NCI-H2171 (cell line): Measurements from ENCODE around the gene DESI1.
"Not testable (repeated sequence)": the region's sequence is repeated elsewhere in the genome, so short reads cannot be mapped to it uniquely, and the experiment has no call there.

Experiments
- DNase-seq: peaks from one replicate; lab custom pipeline; 2025; lab: John Stamatoyannopoulos, UW

Gene DESI1

DNA sequence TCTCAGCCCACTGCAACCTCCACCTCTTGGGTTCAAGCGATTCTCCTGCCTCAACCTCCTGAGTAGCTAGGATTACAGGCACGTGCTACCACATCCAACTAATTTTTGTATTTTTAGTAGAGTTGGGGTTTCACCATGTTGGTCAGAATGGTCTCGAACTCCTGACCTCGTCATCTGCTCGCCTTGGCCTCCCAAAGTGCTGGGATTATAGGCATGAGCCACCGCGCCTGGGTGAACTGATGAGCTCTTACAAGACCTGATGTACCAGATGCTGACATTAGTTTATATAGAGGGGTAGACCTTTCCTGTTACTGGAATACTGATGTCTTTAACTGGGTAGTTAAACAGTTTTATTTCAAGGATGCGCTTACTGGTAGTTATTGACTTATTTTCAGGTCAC, 13.8 kb upstream of the DESI1 start:
- DNase-seq, result not testable (repeated sequence)

DNA sequence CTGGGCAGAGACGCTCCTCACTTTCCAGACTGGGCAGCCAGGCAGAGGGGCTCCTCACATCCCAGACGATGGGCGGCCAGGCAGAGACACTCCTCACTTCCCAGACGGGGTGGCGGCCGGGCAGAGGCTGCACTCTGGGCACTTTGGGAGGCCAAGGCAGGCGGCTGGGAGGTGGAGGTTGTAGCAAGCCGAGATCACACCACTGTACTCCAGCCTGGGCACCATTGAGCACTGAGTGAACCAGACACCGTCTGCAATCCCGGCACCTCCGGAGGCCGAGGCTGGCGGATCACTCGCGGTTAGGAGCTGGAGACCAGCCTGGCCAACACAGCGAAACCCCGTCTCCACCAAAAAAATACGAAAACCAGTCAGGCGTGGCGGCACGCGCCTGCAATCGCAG, 10.8 kb upstream of the DESI1 start:
- DNase-seq, result not testable (repeated sequence)

DNA sequence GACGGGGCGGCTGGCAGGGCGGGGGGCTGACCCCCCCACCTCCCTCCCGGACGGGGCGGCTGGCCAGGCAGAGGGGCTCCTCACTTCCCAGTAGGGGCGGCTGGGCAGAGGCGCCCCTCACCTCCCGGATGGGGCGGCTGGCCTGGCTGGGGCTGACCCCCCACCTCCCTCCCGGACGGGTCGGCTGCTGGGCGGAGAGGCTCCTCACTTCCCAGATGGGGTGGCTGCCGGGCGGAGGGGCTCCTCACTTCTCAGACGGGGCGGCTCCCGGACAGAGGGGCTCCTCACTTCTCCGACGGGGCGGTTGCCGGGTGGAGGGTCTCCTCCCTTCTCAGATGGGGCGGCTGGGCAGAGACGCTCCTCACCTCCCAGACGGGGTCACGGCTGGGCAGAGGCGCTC, 10.3 kb upstream of the DESI1 start:
- DNase-seq, result not testable (repeated sequence)

DNA sequence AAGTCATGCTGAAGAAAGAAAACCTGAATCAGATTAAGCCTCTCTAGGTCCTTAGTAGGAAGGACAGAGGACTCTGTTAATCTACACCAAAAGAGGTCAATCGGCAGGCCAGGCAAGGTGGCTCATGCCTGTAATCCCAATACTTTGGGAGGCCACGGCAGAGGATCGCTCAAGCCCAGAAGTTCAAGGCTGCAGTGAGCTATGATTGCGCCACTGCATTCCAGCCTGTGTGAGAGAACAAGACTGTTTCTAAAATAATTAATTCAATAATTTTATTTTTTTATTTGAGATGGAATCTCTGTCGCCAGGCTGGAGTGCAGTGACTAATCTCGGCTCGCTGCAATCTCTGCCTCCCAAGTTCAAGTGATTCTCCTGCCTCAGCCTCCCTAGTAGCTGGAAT, 4.7 kb upstream of the DESI1 start:
- DNase-seq, result no peak

DNA sequence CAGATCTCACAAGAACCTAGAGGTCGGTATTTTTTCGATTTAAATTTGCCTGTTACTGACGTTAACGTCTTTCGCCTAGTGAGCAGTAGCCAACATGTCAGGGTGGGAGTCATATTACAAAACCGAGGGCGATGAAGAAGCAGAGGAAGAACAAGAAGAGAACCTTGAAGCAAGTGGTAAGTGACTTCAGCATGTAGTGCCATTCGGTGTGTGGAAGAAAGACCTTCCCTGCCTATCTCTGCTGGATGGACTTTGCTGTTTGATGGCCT, 1.0 kb upstream of the DESI1 start:
- no peak for DNase-seq

DNA sequence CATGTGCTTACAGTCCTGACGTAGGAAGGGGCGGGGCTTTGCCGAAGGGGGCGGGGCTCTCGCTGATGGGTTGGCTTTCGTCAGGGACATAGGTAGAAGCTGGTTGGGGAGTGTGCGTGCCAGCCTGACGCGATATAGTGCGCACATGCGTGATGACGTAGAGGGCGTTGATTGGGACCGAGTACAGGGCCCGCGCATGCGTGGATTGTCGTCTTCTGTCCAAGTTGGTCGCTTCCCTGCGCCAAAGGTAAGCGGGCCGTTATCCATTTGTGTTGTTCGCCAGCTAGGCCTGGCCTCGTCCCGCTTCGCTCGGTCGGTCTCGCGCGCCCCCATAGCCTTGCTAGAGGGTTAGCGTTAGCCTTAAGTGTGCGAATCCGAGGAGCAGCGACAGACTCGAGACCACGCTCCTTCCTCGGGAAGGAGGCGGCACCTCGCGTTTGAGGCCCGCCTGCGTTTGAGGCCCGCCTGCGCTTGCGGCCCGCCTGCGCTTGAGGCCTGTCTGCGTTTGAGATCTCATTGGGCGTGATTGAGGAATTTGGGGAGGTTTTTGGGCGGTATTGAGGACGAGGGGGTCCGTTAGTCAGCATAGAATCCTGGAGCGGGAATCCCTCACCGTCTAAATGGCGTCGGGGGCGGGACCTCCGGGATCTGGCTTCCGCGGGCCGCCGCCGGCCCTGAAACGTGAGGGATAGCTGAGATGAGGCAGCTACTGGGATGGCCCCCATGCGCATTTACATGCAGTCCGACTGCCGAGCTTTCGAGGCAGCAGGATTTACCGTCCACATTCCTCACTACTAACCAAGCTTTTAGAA, 462 bp upstream of the DESI1 start, which contains the start of gene XRCC6:
XRCC6 (plus strand) TSS at position 197 of the 812 bp plus-strand sequence. CDS start 710 bp downstream, outside the sequence.
- peak; percentile 98 for DNase-seq

DNA sequence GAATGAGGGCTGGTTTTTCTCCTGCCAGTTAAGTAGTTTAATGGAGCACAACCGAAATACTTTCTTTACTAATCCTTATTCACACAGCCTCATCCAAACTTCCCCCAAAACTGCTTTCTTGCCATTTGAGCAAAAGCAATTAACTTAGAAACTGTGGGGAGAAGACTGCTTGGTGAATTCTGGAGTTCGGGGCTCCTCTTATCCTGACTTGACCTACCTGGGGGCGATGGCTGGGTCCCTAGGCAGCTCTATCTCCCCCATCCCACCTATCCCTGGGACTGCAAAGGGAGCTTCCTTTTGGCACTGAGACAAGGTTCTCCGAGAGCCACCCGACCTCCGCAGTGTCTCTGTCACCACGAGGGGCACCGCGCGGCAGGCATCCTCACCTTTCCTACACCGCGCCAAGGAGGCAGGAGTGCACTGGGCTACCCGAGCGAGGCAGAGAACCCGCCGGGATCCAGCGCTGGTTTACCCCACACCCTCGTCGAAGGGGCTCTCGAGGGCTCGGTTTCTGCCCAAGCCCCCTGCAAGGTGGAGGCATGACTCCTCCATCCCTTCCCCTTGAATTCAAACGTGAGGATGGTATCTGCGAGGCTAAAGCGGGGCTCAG, 759 bp downstream of the DESI1 start:
- peak; percentile 51 for DNase-seq

DNA sequence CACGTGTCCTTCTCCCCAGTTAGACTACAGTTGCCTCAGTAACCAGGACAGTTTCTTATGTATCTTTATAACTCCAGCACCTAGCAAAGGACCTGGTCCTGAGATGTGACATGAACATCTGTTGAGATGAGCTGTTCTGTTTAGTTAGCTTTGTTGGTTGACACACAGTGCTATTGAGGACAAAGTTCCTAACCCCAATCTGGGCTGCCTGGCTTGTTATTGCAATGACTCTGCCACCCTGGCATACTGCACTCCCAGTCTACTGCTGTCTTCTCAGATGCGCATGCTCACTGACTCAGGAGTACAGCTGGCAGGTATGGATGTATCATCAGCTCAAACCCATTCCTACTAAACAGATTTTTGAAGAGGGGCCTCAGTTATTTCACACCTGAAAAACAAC, 7.4 kb downstream of the DESI1 start:
- DNase-seq, result no peak

DNA sequence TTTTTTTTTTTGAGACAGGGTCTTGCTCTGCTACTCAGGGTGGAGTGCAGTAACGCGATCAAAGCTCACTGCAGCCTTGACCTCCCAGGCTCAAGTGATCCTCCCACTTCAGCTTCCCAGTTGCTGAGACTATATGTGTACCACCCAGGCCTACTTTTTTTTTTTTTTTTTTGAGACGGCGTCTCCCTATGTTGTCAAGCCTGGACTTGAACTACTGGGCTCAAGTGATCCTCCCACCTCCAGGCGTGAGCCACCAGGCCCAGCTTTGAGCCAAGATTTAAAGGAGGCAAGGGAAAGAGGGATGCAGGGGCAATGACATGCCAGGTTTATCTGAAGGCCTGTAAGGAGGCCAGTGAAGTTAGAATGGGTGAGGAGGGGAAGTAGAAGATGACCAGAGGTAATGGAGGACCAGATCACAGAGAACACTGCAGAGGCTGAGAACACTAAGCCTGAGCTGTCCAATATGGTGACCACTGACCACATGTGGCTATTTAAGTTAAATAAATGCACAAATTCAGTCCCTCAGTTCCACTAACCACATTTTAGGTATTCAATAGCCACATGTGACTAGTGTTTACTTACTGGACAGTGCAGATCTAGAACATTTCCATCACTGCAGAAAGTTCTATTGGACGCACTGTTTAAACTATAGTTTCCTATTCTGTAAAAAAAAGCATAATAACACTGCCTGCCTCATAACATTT, 8.1 kb downstream of the DESI1 start:
- no peak for DNase-seq

DNA sequence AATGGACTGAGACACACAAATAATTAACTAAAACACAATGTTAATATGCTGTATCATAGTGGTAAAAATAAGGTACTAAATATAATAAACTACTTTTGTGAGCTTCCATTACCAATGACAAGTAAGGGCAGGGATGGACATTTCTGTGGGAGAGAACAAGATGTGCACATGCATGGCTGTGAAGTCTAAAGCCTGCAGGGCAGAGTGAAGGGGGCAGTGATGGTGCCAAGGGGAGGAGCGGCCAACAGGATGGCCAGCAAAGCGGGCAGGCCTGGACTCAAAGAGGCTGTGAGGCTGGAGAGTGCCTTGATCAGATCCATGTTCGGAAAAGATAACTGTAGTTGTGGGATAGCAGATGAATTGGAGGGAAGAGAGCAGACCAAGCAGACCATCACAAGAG, 12.5 kb downstream of the DESI1 start:
- no peak for DNase-seq

DNA sequence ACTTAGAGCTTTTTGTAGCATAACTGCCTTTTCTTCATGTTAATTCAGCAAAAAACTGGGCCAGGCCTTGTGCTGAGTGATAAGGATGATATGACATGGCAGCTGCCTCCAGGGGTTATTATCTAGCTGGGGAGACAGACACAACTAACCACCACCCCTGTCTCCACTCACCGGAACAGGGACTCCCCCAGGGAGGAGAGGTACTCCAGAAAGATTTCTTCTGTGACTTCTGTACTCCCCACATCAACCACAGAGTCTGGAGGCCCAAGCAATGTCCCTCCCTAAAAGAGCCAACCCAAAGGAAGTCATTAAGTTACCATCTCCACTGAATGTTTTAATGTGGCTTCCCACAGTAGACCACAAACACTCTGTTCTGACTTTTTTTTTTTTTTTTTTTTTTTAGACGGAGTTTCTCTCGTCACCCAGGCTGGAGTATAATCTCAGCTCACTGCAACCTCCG, 16.9 kb downstream of the DESI1 start:
- no peak for DNase-seq

DNA sequence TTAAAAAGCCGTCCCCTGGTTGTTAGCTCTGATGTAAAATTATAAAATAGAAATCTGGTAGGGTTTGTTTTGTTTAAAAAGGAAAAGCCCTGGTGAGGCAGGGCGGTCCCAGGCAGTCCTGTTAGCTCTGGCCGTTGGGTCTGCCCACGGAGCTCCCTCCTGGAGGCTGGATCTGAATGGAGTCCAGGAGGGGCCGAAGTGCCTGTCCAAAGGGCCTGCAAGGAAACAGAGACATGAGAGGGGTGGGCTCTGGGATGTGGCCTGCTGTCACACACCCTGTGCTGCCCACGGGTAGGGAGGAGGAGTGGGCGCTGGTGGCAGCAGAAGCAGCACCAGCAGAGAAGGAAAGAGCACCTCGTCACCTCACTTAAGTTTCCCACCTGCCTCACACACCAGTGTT, 19.9 kb downstream of the DESI1 start:
- DNase-seq, result no peak

DNA sequence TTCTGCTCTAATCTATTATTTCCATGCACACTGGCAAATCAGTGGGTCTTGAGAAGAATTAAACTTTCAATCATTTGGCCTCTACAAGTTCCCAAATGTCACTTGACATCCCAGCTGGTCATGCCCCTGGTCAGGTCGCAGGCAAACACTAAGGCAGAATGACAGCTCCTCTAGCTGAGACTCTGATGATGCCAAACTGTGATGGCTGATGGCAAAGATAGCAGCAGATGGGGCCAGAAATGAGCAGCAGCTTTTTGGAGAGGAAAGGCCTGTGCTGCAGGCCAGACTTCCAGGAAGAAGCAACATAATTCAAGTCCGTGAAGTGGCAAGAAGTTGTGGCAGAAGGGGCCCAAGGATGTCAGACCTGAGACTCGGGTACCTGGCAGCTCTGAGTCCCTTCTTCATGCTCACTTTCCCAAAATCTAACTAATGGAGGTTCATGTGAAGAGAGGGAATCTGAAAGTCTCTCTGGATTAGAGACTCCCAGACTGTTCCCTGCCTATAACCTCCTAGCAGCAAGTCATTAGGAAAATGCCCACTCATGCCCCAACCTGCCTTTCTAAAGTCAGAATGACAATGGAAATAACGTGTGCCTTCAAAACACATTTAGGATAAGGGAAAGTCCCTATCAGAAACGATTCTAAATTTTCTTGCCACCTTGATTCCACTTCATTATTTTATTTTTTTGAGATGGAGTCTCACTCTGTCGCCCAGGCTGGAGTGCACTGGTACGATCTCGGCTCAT, 21.8 kb downstream of the DESI1 start:
- DNase-seq, result no peak

DNA sequence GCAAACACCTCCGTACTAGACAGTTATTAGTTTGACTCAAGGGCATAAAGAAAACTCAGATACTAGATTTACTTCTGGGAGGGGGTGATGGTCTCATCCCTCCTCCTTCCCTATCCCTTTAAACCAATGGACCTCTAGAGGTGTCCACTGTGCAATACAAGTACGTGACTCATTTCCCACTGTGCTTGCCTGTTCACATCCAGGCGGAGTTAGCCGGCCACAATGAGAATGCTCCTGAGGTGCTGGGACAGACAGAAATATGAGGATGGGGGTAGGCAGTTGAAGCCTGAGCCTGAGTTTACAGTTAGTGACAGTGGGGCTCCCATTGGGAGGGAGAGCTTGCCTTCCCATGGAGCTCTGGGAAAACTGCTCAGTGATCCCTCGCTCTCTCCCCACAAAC, 22.8 kb downstream of the DESI1 start:
- no peak for DNase-seq

DNA sequence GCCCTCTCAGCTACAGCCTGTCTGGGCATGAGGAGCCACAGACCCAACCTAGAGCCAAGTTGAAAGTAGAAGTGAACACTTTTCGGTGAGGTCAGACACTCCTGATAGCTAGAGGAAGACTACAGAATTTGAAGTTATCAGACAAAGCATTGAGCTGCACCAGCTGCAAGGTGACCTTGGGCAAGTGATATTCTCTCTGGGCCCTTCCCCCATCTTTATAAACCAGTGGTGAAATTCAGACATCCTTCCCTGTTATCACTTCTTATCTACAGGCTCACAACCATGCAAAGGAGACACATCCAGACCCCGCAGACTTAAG, 23.2 kb downstream of the DESI1 start:
- DNase-seq, result no peak

DNA sequence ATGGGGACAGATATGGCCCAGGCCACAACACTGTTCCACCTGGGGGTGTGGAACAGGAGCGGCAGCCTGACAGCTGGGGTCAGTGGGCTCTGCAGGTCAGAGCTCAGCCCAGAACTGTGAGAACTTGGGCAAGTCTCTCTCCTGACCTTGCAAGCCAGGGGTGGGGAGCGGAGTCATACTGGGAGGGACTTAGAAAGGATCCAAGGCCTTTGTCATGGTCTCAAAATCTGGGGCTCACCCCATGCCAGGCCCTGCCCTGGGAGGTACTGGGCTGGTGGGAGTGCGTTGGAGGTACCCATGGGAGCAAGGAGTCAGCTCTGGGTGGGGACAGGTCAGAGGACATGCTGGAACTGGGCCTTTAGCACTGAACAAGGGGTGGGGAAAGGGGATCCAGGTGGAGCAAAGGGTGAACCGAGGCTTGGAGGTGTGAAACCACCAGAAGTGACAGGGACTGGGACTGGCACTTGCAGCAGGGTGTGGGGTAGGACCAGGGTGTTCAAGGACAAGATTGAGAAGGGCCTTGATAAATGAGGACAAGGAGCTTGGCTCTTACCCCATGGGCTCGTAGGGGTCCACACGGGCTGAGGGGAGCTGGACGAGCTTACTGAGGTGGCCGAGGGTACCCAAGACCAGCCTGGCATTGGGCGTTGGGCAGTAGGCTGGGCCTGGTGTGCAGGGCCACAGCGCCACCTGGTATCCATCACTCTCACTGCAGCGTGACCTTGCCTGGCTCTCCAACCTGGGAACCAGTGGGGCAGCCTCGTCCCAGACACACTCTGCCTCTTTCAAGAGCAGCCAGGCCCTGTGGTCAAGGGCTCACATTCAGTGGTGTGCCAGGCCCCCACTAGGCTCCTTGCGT, 23.8 kb downstream of the DESI1 start:
- DNase-seq, result peak; percentile 13

DNA sequence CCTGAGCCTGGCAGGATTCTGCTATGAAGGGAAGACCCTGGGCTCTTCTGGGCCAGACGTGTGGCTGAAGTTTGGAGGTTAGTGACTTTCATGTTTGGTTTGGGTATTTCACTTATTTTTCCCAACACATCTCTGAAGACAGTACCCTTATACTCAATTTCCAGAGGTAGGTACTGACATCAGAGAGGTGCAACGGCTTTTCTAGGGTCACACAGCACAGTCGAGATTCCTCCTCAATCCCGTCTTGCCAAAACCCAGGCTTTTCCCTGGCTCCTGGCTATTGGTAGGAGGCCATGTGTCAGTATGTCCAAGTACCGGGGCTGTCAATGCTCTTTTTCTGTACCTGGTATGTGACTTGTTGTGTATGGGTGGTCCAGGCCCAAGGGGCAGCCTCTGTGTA, 25.1 kb downstream of the DESI1 start:
- DNase-seq, result no peak

DNA sequence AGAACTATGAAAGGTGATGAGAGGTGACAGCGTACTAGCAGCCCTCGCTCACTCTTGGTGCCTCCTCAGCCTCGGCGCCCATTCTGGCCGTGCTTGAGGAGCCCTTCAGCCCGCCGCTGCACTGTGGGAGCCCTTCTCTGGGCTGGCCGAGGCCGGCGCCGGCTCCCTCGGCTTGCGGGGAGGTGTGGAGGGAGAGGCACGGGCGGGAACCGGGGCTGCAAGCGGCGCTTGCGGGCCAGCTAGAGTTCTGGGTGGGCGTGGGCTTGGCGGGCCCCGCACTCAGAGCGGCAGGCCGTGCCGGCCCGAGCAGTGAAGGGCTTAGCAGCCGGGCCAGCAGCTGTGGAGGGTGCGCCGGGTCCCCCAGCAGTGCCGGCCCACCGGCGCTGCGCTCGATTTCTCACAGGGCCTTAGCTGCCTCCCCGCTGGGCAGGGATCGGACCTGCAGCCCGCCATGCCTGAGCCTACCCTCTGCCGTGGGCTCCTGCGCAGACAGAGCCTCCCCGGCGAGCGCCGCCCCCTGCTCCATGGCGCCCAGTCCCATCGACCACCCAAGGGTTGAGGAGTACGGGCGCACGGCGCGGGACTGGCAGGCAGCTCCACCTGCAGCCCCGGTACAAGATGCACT, 27.4 kb downstream of the DESI1 start:
- not testable (repeated sequence) for DNase-seq

DNA sequence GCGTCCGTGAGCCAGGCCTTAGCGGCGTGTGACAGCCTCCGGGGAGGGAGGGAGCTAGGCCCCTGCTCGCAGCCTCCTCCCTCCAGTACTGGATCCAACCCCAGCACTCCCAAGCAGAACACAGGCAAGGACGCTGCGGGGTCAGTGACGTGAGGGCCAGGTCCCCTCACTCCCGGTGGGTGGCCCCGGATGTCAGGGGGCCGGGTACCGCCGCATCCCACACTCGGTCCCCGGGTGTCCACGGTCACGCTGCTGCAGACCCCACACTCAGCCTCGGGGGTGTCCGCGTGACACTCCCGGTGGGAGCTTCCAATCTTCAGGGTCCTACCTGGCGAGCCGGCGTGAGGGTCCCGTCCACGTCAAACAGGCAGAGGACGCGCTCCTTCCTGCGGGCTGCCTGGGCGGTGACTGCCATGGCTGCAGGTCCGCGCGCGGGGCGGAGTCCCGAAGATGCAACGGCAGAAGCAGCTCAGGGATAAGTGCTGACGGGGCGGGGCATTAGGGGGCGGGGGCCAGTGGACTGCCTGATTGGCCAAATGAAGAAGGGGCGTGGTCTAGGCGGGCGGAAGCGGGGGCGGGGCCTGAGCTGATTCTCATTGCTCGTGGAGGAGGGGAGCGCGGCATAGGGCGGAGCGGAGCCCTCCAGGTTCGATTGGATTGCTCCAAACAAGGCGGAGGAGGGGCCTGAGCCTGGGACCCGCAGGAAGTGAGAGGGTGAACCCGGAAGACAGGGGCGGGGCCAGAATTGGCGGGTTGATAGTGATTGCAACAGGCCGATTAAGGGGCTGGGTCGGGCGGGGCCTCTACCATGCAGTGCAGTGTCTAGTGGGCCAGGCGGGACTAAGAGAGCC, 31.2 kb downstream of the DESI1 start, which contains the start of gene PMM1:
PMM1 (minus strand) TSS at position 450 of the 851 bp plus-strand sequence; CDS start at position 415, 35 bp downstream.
- peak; percentile 100 for DNase-seq

DNA sequence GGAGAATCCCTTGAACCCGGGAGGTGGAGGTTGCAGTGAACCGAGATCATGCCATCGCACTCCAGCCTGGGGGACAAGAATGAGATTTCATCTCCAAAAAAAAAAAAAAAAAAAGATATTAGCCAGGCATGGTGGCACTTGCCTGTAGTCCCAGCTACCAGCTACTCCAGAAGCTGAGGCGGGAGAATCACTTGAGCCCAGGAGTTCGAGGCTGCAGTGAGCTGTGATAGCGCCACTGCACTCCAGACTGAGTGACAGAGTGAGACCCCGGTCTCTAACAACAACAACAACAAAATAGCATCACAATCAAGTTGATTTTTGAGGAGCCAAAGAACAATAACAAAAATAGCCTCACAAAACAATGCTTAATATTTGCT, 33.5 kb downstream of the DESI1 start:
- DNase-seq, result no peak
